Thyroid gland (tissue), 4 donors: ENCODE results near the gene CSF3R. TPM values are rescaled to one million over a fixed set of nuclear protein-coding genes. Genes with fewer than 3 reads are reported as not detected.

ENCODE experiments used
- DNase-seq, 2 donors: peaks; one replicate each; pipeline ENCODE4 v3.0.0-alpha.2; 2019
- H3K27ac ChIP-seq, 3 donors: fragments of 200-600 bp; sonication (generic); 1 replicate in 2 of 3; 2 replicates in 1 of 3; pipeline ENCODE4 v1.5.1; 2016 to 2019; ENCODE audit warnings: mild to moderate bottlenecking in 1 of 3, moderate library complexity in 1 of 3
- H3K27me3 ChIP-seq: fragments of 200-600 bp; sonication (generic); one replicate; pipeline ENCODE4 v1.5.1; 2019
- H3K36me3 ChIP-seq, 2 donors: fragments of 200-600 bp; sonication (generic); one replicate each; pipeline ENCODE4 v1.5.1; 2016 to 2019
- H3K4me1 ChIP-seq, 2 donors: fragments of 200-600 bp; sonication (generic); one replicate each; pipeline ENCODE4 v1.5.1; 2017 to 2019
- H3K4me3 ChIP-seq, 3 donors: fragments of 200-600 bp; sonication (generic); replicated peaks in 1 of 3; 1 replicate in 2 of 3; 2 replicates in 1 of 3; pipeline ENCODE4 v1.5.1; 2016; ENCODE audit warnings: mild to moderate bottlenecking in 1 of 3
- H3K9me3 ChIP-seq: fragments of 200-600 bp; sonication (generic); one replicate; pipeline ENCODE4 v1.5.1; 2017
- CTCF ChIP-seq, 6 experiments: fragments of 200-600 bp in 3 of 6; fragments of 450-650 bp in 3 of 6; sonication (generic) in 3 of 6; IDR thresholded peaks; one replicate each; pipeline ENCODE4 v1.5.1; 2016 to 2019; ENCODE audit warnings: antibody characterized with exemption in 6 of 6, mild to moderate bottlenecking in 2 of 6, inconsistent platforms in 1 of 6, moderate library complexity in 1 of 6
- POLR2A ChIP-seq, 2 donors: fragments of 450-650 bp; IDR thresholded peaks; one replicate each; pipeline ENCODE4 v1.6.1; 2017; ENCODE audit warnings: antibody characterized with exemption in 2 of 2, mild to moderate bottlenecking in 2 of 2, moderate library complexity in 1 of 2
- WGBS, 2 donors: methylation state at CpG; one replicate each; pipeline ENCODE4 v1.1.5; 2017; 5-methylcytosine and 5-hydroxymethylcytosine counted together
- intact Hi-C: fragments of 100-400 bp; cut with DNase I; formaldehyde crosslinking; loops from one replicate; pipeline ENCODE4 v1.15.1; 2023
- total RNA-seq, 4 donors: library from RNA; depleted of rRNA; stranded (reverse); fragments of >200 nt; gene quantifications; one replicate each; pipeline ENCODE4 v1.2.3, GENCODE V29; 2016

CSF3R gene
- 1 to 10 TPM; 3.5 to 7.9 (median 7.1) TPM for total RNA-seq

GRCh38 chr1:36482724-36483388 lies at the start of gene CSF3R:
CSF3R (minus strand) TSS chr1:36482913; CDS start chr1:36479496, 3,417 bp downstream.
- Histone ChIP-seq H3K36me3 (no peaks in the 10 kb centered on the region), H3K9me3 (no peaks in the 10 kb centered on the region), H3K4me3 (no peak within 1 kb of the TSS), H3K27ac (no peak within 1 kb of the TSS), H3K4me1 (peaks cover 5 to 15% of the 10 kb centered on the region in 2 donors), H3K27me3 (no peaks in the 10 kb centered on the region)
- whole genome bisulfite sequencing, 2 donors, result 68 to 86% methylated on average over 1 to 13 of the region's 13 CpGs
- TF ChIP-seq CTCF (IDR thresholded peaks at IDR 0.05) (no peak), POLR2A (IDR thresholded peaks at IDR 0.05) (no peak)
- no peak for DNase-seq
- intact Hi-C loops, result no loop called here

- intact Hi-C loops, result no loop called here
- H3K4me3 ChIP-seq, result no peak overlapping the region
- no peaks in the 10 kb centered on the region for H3K27me3 ChIP-seq
- DNase-seq, result no peak
- H3K4me1 ChIP-seq, result no peaks in the 10 kb centered on the region
- WGBS, 2 donors, result 68 to 77% methylated on average over 3 of the region's 3 CpGs
- H3K36me3 ChIP-seq, result no peaks in the 10 kb centered on the region
- TF ChIP-seq POLR2A (IDR thresholded peaks at IDR 0.05), result no peak
- TF ChIP-seq CTCF (IDR thresholded peaks at IDR 0.05), result no peak
- no peak overlapping the region for H3K27ac ChIP-seq
- H3K9me3 ChIP-seq, result no peaks in the 10 kb centered on the region
Observed at GRCh38 chr1:36531833-36532232, 49.1 kb upstream of the CSF3R start.

GRCh38 chr1:36530791-36531190 lies 48.1 kb upstream of the CSF3R start:
- Histone ChIP-seq H3K36me3 (no peaks in the 10 kb centered on the region), H3K27me3 (no peaks in the 10 kb centered on the region), H3K27ac (no peak overlapping the region), H3K9me3 (no peaks in the 10 kb centered on the region), H3K4me3 (no peak overlapping the region), H3K4me1 (no peaks in the 10 kb centered on the region)
- intact Hi-C loops, result no loop called here
- no peak for TF ChIP-seq POLR2A (IDR thresholded peaks at IDR 0.05)
- no peak for DNase-seq
- WGBS, 2 donors, result 81 to 86% methylated on average over 6 of the region's 6 CpGs

GRCh38 chr1:36530261-36530660 lies 47.5 kb upstream of the CSF3R start:
- H3K9me3 ChIP-seq, result no peaks in the 10 kb centered on the region
- H3K4me1 ChIP-seq, result no peaks in the 10 kb centered on the region
- no peak overlapping the region for H3K4me3 ChIP-seq
- no peak overlapping the region for H3K27ac ChIP-seq
- WGBS, 2 donors, result 67 to 68% methylated on average over 4 to 7 of the region's 7 CpGs
- intact Hi-C loops, result no loop called here
- no peak for TF ChIP-seq POLR2A (IDR thresholded peaks at IDR 0.05)
- no peak for TF ChIP-seq CTCF (IDR thresholded peaks at IDR 0.05)
- no peaks in the 10 kb centered on the region for H3K27me3 ChIP-seq
- DNase-seq, result no peak
- H3K36me3 ChIP-seq, result no peaks in the 10 kb centered on the region

- Histone ChIP-seq H3K27ac (no peak overlapping the region), H3K36me3 (no peaks in the 10 kb centered on the region), H3K27me3 (no peaks in the 10 kb centered on the region), H3K4me1 (no peaks in the 10 kb centered on the region), H3K9me3 (no peaks in the 10 kb centered on the region), H3K4me3 (no peak overlapping the region)
- no peak for TF ChIP-seq POLR2A (IDR thresholded peaks at IDR 0.05)
- TF ChIP-seq CTCF (IDR thresholded peaks at IDR 0.05), result no peak
- WGBS, 2 donors, result 64 to 67% methylated on average over 3 of the region's 3 CpGs
- no peak for DNase-seq
- intact Hi-C loops, result no loop called here
Observed at GRCh38 chr1:36529769-36530260, 47.1 kb upstream of the CSF3R start.
